Right renal pelvis (tissue), 4 donors: Measurements from ENCODE around the gene DPP4. TPM values are rescaled to one million over a fixed set of nuclear protein-coding genes. Genes with fewer than 3 reads are reported as not detected.

Experiments used
- DNase-seq, 4 donors: peaks; one replicate each; pipeline ENCODE4 v3.0.0-alpha.2; 2013; ENCODE audit warnings: low read depth in 4 of 4, low spot score in 3 of 4, missing footprints in 1 of 4
- polyA plus RNA-seq, 4 donors: library from polyadenylated mRNA; unstranded; fragments of 120-200 nt; gene quantifications; one replicate each; pipeline ENCODE4 v1.2.1, GENCODE V29; 2013; ENCODE audit not compliant: insufficient read length in 4 of 4

The DPP4 gene
- polyA plus RNA-seq, 4 donors = 89.9 to 151 (median 142) TPM

GRCh38 chr2:162086904-162087303 lies 12.9 kb upstream of the DPP4 start:
- no peak for DNase-seq

DNA sequence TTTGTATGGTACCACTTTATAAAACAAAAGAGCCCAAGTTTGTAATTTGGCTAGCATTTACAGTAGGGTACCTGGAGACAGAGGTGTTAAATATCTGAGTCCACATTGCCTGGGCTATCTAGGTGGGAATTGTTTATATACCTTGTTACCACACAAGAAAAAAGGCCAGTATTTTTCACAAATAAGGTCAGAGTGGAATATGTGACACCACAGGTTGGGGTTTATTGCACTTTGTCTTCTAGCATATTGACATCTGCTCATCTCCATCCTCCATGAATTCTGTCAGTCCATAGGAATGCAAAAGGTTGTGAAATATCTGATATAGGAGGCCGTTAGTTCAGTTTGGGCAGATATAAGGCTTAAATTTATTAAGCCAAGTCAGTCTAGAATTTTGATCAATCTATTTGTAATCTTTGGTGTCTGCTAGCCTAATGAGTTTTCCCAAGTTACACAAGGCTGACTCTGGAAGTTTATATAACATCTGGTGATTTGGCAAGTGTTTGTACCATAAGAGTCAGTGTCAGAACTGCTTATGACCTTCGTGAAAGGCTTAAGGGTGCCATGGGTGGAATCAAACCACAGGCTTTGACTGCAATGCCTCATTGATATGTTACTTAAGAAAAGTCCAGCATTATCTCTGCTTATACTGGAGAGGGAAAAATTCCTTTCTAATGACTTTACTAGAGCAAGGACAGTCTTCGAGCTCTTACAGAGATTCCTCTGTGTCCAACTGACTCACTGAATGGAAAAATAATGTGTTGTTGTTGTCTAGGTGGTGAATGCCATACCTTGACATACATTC lies 11.3 kb upstream of the DPP4 start:
- no peak for DNase-seq

GRCh38 chr2:162084536-162084935 lies 10.5 kb upstream of the DPP4 start:
- DNase-seq = no peak

DNA sequence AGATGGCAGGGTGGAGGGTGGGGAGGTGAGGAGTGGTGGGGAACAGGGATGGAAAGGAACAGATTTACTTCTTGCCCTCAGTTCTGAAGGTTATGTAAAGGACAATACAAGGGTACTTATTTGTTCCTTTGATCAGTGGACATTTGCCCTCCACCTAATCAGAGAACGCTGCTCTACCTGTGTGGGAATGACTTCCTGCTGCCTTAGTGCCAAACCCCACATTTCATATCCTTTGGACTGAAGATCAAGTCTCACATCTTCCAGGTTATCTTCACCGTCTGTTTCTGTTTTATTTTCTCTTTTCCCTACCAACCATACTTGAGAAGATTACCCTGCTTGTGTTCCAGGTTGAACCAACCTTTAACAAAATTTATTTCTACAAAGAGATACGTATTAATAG lies 8.7 kb upstream of the DPP4 start:
- DNase-seq = no peak

- DNase-seq = no peak
Measured at GRCh38 chr2:162082036-162082435, 8.0 kb upstream of the DPP4 start.

DNA sequence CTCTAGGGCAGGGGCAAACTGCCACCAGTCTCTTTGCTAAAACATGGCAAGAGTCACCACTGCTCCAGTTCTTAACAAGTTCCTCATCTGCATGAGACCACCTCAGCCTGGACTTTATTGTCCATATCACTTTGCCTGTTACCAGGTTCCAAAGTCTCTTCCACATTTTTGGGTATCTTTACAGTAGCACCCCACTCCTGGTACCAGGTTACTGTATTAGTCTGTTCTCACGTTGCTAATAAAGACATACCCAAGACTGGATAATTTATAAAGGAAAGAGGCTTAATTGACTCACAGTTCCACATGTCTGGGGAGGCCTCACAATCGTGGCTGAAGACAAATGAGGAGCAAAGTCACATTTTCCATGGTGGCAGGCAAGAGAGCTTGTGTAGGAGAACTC lies 5.5 kb upstream of the DPP4 start:
- DNase-seq = no peak

DNA sequence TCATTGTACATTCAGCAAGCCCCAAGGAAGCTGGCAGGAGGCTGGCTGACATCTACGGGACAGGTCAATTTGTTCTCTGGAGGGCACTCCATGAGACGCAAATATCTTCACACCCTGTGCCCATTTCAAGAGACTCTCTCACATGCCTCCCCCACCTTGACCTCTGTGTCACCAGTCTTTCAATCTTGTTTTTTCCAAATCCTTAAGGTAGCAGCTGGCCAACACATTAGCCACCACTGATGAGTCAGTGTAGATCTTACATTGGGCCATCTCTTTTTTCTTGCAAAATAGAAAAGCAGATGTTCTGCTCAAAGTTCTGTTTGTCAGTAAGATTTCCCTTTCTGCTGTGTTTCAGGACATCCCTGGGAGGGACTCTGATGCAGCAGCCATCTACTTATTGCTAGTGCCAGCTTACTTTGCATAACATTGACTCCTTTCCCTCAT lies 1.7 kb upstream of the DPP4 start:
- no peak for DNase-seq

DNA sequence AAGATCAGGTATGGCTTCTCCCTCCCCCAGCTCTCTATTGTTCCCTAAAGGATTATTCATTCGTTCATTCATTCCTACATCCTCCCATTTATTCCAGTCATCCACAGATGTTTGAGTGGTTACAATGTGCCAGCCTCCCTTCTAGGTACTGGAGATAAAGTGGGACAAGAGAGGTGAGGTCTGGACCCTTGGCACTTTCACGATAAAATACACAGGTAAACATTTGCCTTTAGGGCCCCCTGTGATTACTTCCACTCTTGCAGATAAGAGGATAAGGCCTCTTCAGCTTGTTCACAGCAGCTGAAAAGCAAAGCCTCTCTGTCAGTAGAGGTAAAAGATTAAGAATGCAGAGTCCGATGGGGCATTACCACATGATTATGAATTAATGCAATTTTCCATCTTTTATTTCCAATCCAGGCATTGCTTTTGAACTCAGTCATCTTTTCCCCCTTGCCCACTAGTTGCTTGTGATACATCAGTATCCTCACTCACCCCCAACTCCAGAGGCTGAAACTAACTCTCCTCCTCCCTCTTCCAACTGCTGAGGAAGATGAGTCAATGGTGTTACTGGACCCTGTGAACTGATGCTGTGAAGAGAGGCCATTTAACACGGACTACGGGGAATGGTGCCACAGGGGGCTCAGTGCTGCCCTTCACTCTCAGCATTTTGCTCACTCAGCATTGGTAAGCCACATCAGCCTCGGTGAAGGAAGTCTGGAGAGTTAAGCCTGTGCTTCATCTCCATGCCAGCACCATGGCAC lies 1.1 kb upstream of the DPP4 start:
- no peak for DNase-seq

- DNase-seq = no peak
Measured at GRCh38 chr2:162074632-162074895, 549 bp upstream of the DPP4 start.

- DNase-seq = no peak
Measured at GRCh38 chr2:162072976-162073887, 783 bp downstream of the DPP4 start.

- DNase-seq = no peak
Measured at GRCh38 chr2:162072181-162072702, 1.8 kb downstream of the DPP4 start.

DNA sequence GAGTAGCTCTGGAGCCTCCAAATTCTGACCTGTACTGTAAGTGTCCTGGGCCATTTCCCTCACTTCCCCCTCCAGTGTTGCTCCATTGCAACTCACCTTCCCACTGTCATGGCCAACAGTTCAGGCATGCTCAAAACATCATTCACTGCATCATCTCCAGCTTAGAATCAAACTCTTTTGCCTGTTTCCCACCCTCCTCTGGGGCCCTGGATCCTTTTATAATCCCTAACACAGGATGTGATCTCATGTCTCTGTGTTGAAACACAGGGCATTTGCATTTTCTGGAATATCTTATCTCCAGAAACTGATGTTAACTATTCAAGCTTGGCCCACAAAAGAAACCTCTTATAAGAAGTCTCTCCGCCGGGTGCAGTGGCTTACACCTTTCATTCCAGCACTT lies 3.0 kb downstream of the DPP4 start:
- no peak for DNase-seq

GRCh38 chr2:162070228-162070936 lies 3.6 kb downstream of the DPP4 start:
- no peak for DNase-seq

- DNase-seq = no peak
Measured at GRCh38 chr2:162069267-162069903, 4.6 kb downstream of the DPP4 start.

- no peak for DNase-seq
Measured at GRCh38 chr2:162067596-162067995, 6.4 kb downstream of the DPP4 start.

GRCh38 chr2:162065767-162066166 lies 8.2 kb downstream of the DPP4 start:
- DNase-seq = no peak

DNA sequence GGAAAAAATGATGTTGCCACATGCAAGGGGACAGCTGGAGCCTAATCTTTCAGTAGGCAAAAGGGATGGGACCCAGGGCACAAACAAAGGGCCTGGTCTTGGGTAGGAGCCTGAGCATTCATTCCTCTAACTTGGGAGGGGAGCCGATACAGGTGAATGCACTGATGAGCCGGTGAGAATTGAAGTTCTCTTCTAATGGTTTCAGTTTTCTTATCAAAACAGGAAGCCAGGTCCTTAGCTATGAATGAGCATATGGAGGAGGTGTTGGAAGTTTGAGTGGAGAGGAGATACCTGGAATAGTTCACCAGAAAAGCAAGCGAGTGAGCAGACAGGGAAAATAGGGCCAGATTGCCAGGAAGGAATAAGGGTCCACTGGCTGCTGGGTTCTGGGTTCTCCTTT lies 10.1 kb downstream of the DPP4 start:
- no peak for DNase-seq

GRCh38 chr2:162063281-162063680 lies 10.7 kb downstream of the DPP4 start:
- DNase-seq = no peak

GRCh38 chr2:162062559-162062958 lies 11.5 kb downstream of the DPP4 start:
- DNase-seq = no peak

DNA sequence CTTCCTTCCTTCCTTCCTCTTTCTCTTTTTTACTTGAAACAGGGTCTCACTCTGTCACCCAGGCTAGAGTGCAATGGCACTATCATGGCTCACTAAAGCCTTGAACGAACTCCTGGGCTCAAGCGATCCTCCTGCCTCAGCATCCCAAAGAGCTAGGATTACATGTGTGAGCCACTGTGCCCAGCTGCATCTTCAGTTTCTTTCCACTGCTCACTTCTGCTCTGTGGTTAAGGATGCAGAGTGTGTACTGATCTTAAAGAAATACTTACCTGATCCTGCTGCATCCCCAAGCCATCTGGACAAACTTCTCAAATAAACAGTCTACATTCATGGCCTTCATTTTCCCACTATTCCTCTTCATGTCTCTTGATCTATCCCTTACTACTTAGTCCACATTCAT lies 13.0 kb downstream of the DPP4 start:
- no peak for DNase-seq
